Left forelimb (tissue), 1 donor: Measurements from ENCODE around the gene AK3.
A peak's percentile ranks its signal among the peaks of the same experiment; 100 is the strongest.
"Not testable (repeated sequence)": the region's sequence is repeated elsewhere in the genome, so short reads cannot be mapped to it uniquely, and the experiment has no call there.

Experiments
- DNase-seq: peaks from one replicate; pipeline ENCODE4 v3.0.0-alpha.2; 2018; ENCODE audit warnings: low spot score

Gene AK3

GRCh38 chr9:4666042-4666699 lies 74.8 kb downstream of the AK3 start, which contains the start of gene SPATA6L:
SPATA6L (minus strand) TSS chr9:4666480; CDS start chr9:4666250, 230 bp downstream.
- peak; percentile 78 for DNase-seq

- DNase-seq = no peak
Measured at GRCh38 chr9:4665357-4665756, 75.6 kb downstream of the AK3 start.

- DNase-seq = no peak
Measured at GRCh38 chr9:4663956-4664355, 77.0 kb downstream of the AK3 start.

- no peak for DNase-seq
Measured at GRCh38 chr9:4662989-4663792, 77.8 kb downstream of the AK3 start.

GRCh38 chr9:4662108-4662988 lies 78.7 kb downstream of the AK3 start, which contains the start of gene PLPP6:
PLPP6 (plus strand) TSS chr9:4662294; CDS start chr9:4662376, 82 bp downstream.
- peak; percentile 88 for DNase-seq

GRCh38 chr9:4661611-4662010 lies 79.4 kb downstream of the AK3 start:
- no peak for DNase-seq

- no peak for DNase-seq
Measured at GRCh38 chr9:4661165-4661564, 79.8 kb downstream of the AK3 start.

GRCh38 chr9:4660665-4661064 lies 80.3 kb downstream of the AK3 start:
- not testable (repeated sequence) for DNase-seq
